Measurements from ENCODE around the gene CBX6.
"Not testable (repeated sequence)": the region's sequence is repeated elsewhere in the genome, so short reads cannot be mapped to it uniquely, and the experiment has no call there.

CBX6 gene

GRCh38 chr22:38862375-38863329 is 9.4 kb downstream of the CBX6 start:
- DNase-seq (ENCODE audit: insufficient read length, low spot score) (no peak), FAIRE-seq (no peak)

- no peak for FAIRE-seq
- no peak for DNase-seq (ENCODE audit: insufficient read length, low spot score)
Measured at GRCh38 chr22:38861927-38862326, 10.1 kb downstream of the CBX6 start.

DNA sequence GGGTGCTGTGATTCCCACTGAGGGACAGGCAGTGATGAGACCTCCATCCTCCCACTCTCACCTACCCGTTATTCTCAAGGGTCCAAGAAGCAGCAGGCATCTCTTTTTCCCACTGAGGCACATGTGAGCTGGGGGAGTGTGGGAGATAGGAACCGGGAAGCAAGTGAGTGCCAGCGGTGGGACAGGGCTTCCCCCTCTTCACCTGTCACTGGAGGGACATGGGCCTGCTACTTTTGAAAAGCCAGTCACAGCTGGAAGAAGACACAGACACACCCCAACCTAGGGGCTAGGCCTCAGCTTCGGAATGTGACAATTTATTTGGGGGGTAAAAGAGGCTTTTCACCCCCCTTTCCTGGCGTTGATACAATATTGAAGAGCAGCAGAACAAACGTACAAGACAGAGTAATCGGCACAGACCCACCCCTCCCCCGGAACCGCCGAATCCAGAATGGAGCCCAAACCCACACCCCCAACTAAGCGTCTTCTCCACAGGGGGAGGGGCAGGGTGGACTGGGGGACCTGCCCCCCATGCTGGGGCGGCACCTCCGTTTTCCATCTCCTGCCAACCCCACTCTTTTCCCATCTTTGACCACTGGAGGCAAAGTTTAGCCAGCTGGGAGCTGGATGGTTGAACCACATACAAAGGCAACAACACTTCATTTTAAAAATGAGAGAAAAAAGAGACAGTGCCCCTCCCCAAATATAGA is 10.7 kb downstream of the CBX6 start:
- DNase-seq (ENCODE audit: insufficient read length, low spot score) (no peak), FAIRE-seq (no peak)

DNA sequence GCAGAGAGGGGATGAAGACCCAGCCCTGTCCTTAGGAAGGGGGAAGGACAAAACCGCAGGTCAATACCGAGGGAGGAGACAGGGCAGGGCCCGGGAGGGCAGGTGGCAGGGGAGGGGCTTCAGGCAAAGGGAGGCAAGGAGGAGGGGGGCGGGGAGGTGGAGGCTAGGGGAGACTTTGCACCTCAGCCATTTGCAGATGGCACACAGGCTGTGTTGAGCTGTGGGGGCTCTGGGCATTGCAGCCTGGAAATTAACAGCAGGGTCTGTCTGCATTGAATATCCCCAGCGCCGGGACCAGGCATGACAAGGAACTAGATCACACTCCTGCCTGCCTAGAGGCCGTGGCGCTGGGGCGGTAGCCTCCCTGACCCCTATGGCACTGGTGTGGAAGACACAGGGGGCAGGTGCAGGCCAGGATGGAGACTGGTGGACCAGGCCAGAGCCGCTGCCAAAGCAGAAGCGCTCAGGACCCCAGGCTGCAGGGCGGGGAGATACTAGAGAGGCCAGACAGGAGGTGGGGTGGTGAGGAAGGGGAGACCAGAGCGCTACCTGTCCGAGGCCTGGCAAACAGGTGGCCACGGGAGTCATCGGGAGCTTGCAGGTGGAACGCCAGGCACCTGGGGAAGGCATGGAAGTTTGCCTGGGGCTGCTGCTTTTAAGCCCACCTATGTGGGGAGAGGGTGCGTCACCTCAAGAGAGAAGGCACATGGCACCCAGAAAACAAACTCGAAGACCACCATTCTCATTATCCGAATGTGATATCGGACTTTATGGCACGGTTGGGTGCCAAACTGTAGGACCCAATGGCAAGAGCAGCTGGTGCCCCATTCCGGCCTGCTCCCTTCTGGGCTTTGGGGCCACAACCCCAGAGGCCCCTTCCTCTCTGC is 11.5 kb downstream of the CBX6 start:
- DNase-seq (ENCODE audit: insufficient read length, low spot score): no peak
- FAIRE-seq: no peak

DNA sequence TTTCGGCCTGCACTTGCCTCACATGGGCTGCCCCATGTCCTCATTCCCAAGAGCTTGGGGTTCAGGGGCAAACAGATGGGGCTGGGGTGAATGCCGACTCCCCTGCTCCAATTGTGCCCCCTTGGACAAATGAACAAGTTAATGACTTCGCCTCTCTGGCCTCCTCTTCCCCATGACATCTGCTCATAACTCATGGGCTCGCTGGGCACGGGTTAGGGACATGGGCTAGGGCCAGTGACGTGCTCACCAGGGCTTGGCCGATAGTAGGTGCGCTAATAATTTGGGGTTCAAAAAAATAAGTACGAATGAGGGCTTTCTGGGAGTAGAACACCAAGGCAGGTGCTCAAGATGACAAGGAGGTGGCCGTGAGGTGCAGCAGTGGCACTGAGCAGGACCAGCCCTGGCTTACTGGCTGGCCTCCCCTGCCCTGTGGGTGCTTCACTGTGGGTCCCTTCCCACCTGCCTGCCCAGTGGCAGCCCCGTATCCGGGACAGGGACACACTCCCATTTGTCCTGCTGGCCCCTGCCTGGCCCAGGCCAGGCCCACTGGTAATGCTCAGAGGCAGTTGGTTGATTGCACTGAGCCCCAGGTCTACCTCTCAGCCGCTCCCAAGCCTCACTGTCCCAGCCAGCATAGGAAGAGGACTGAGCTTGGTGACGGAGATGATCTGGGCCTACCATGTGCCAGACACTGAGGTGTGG is 12.3 kb downstream of the CBX6 start:
- no peak for FAIRE-seq
- DNase-seq (ENCODE audit: insufficient read length, low spot score): no peak

- FAIRE-seq (no peak), DNase-seq (ENCODE audit: insufficient read length, low spot score) (no peak)
Measured at GRCh38 chr22:38858492-38858891, 13.5 kb downstream of the CBX6 start.

- not testable (repeated sequence) for DNase-seq (ENCODE audit: insufficient read length, low spot score); FAIRE-seq
Measured at GRCh38 chr22:38854476-38854875, 17.5 kb downstream of the CBX6 start.

DNA sequence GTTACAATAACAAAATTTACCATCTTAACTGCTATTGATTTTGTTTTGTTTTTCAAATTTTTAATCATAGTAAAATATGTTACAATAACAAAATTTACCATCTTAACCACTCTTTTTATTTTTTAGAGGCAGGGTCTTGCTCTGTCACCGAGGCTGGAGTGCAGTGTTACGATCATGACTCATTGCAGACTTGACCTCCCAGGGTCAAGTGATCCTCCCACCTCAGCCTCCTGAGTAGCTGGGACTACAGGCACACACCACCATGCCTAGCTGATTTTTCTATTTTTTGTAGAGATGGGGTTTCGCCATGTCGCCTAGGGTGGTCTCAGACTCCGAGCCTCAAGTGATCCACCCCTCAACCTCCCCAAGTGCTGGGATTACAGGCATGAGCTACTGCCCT is 18.1 kb downstream of the CBX6 start:
- not testable (repeated sequence) for FAIRE-seq; DNase-seq (ENCODE audit: insufficient read length, low spot score)

DNA sequence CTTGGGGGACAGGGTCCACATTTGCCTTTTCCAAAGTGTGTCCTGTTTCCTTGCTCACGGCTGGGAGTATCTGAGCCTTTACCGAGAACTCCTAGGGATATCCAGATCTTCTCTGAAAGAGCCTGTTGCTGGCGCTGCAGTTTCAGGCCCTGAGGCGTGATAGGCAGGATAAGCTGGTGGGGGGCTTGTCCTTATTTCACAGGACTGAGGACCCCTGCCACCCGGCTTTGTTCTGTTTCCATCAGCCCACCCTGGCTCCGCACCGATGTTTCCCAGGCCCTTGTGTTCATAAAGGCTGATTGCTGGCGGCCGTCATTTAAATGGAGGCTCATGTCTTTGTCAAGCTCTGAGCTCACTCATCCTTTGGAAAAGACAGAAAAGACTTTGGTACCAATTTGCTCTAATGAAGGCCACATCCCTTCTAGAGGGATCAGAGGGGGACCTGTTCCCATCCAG is 18.8 kb downstream of the CBX6 start:
- no peak for DNase-seq (ENCODE audit: insufficient read length, low spot score)
- FAIRE-seq: no peak

DNA sequence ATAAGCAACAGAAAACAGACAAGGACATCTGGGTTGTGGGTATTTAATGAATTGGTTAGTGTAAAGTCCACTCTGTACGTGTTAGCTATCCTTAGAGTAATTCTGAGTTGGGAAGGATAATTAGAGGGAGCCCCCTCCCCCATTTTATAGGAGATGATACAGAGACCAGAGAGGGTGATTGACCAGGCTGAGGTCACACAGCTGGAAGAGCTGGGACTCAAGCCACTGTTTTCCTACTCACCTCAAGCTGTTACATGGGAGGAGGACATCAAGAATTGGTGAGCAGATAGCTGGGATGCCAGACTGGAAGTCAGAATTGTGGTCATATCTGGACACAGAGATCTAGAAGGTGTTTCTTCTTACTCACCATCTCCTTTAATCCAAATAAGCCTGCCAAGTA is 19.5 kb downstream of the CBX6 start:
- FAIRE-seq (no peak), DNase-seq (ENCODE audit: insufficient read length, low spot score) (no peak)

DNA sequence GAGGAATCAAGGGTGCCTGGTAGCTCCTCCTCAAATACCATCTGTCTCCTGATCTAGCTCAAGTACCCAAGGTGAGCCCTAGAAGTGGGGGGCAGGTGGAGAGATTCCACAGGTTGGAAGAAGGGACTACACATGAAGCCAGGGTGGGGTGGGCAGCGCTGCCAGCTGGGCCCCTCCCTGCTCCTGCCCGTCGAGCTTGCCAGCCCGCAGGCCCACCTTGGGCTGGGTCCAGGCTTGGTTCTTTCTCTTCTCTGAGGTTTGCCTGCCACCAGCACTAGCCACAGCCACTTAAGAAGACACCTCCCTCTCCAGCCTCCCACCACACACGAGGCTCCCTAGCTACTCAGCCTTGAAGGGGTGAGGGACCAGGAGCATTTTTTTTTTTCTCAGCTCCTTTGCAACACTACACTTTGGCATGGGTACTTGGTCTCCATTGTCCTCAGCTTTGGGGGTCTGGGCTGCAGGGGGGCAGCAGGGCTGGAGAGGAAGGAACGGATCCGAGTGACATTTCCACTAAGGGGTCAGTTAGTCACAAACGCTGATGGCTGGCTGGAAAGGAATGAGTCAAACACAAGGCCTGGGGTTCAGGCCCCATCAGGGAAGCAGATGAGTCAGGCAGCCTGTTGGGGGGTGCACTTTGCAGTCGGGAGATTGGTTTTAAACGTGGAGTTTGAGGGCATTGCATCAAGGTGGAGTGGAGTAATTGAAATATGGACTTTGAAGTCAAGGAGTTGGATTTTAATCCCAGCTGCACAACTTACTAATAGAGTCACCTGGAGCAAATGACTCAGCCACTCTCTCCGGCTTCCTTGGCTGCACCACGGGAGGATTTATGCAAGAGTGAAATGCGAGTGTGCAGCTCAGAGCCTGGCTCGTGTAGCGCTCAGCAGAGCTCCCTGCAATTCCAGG is 20.8 kb downstream of the CBX6 start:
- FAIRE-seq (peak; percentile 23), DNase-seq (ENCODE audit: insufficient read length, low spot score) (no peak)

DNA sequence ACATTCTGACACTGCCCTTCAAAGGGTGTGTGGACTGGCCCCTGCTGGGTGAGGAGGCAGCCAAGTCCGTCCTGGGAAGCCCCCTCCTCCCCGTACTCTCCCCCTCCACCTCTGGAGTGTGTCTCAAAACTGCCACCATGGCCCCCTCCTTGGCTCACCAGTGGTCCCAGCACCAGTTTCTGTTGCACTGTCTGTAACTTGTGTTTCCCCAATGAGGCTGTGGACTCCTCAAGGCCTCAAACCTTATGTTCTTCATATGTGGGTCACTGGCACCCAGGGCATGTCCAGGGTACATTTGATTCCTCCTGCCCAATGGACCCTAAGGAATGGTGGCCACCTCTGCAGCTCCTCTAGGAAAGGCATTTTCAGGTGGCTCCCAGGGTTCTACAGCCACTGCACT is 21.6 kb downstream of the CBX6 start:
- no peak for FAIRE-seq
- DNase-seq (ENCODE audit: insufficient read length, low spot score): no peak

GRCh38 chr22:38849811-38850210 is 22.2 kb downstream of the CBX6 start:
- no peak for FAIRE-seq
- no peak for DNase-seq (ENCODE audit: insufficient read length, low spot score)

GRCh38 chr22:38846412-38846811 is 25.6 kb downstream of the CBX6 start:
- FAIRE-seq: no peak

GRCh38 chr22:38845004-38845740 is 26.8 kb downstream of the CBX6 start:
- no peak for FAIRE-seq
- no peak for DNase-seq (ENCODE audit: insufficient read length, low spot score)

More at GRCh38 chr22:38846412-38846811, 25.6 kb downstream of the CBX6 start:
- DNase-seq (ENCODE audit: insufficient read length, low spot score): no peak

GRCh38 chr22:38844315-38845003 is 27.6 kb downstream of the CBX6 start:
- no peak for FAIRE-seq
- DNase-seq (ENCODE audit: insufficient read length, low spot score): no peak

GRCh38 chr22:38843657-38844314 is 28.2 kb downstream of the CBX6 start, which contains the start of gene NPTXR:
Gene NPTXR, minus strand, starts transcription at chr22:38844028.
- FAIRE-seq: no peak
- peak; percentile 50 for DNase-seq (ENCODE audit: insufficient read length, low spot score)
